BJ (cell line): ENCODE data around the gene HSD11B2. TPM values are rescaled to one million over a fixed set of nuclear protein-coding genes. Genes with fewer than 3 reads are reported as not detected.

Experiments used
- CTCF ChIA-PET: fragments of 350-600 bp; formaldehyde crosslinking; extraction: SDS; loops from one replicate; lab custom pipeline; 2021; ENCODE audit warnings: antibody characterized with exemption, inconsistent platforms; lab: Yijun Ruan, JAX
- POLR2A ChIA-PET: fragments of 300-600 bp; sonication (Branson Sonifier 250); formaldehyde crosslinking; extraction: SDS; loops from one replicate; lab custom pipeline; 2021; ENCODE audit warnings: antibody characterized with exemption; lab: Charles Lee
- DNase-seq: peaks from one replicate; pipeline ENCODE4 v3.0.0-alpha.2; 2011; ENCODE audit warnings: low read depth
- H3K27me3 ChIP-seq: 2 replicates; pipeline ENCODE4 v1.6.0; 2011; ENCODE audit warnings: low read length; ENCODE audit not compliant: control insufficient read depth, insufficient read depth
- H3K36me3 ChIP-seq: 2 replicates; pipeline ENCODE4 v1.5.1; 2011; ENCODE audit warnings: low read length; ENCODE audit not compliant: control insufficient read depth, insufficient read depth
- H3K4me3 ChIP-seq: 2 replicates; pipeline ENCODE4 v1.5.1; 2011; ENCODE audit warnings: low read depth, mild to moderate bottlenecking, control low read depth, low read length
- CTCF ChIP-seq: IDR thresholded peaks from 2 replicates; pipeline ENCODE4 v1.5.1; 2011; ENCODE audit warnings: low read depth, mild to moderate bottlenecking, control low read depth, inconsistent platforms, low read length, moderate library complexity; ENCODE audit not compliant: insufficient read depth
- polyA plus RNA-seq: library from polyadenylated mRNA; depleted of rRNA; stranded (reverse); fragments of >200 nt; gene quantifications from 2 replicates; pipeline ENCODE4 v1.2.3, GENCODE V29; 2011

The HSD11B2 gene
- polyA plus RNA-seq, 1 experiment = 0.07 TPM

DNA sequence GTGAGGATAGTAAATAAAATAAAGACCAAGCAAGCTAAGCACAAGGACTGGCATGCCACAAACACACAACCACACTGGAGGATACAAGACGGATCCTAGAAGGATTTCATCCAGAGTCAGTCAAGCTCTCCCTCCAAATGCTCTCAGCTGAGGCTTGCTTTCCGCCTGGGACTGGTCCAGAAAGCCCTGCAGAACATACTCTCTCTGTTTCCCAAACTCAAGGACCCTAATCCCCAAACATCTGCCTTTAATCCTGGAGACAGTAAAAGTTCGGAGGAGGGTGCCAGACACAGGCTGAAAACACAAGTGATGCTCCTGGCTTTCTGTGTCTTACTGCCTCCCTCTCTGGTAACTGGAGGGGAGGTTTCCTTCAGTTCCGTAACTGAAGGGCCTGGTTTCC, 5.3 kb upstream of the HSD11B2 start:
- H3K4me3 ChIP-seq = no peak overlapping the region
- H3K27me3 ChIP-seq = peaks cover 32% of the 10 kb centered on the region
- POLR2A ChIA-PET = no interaction called here
- CTCF ChIA-PET = interaction anchor here (1.7 to 10.5 kb wide), 6 partner anchors 11 to 165 kb away, joined by 3 to 276 read pairs (median 37); partner anchors contain the start of genes ATP6V0D1 and ZDHHC1
- DNase-seq = no peak
- TF ChIP-seq CTCF = no peak
- H3K36me3 ChIP-seq = no peaks in the 10 kb centered on the region

DNA sequence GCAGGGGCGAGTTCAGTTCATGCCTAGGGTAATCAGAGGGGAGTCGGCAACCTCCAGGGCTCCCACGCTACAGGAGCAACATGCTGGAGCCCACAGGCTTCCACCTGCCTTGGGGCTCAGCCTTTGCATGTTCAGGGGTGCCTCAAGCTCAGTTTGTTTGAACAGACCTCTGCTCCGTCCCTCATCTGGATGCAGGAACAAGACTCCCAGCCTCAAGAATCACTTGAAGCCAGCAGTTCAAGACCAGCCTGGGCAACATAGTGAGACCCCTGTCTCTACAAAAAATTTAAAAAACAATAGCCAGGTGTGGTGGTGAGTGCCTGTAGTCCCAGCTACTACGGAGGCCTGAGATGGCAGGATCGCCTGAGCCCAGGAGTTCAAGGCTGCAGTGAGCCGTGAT, 4.9 kb upstream of the HSD11B2 start:
- Histone ChIP-seq H3K4me3 (no peak overlapping the region), H3K27me3 (peaks cover 32% of the 10 kb centered on the region), H3K36me3 (no peaks in the 10 kb centered on the region)
- POLR2A ChIA-PET = no interaction called here
- no peak for DNase-seq
- TF ChIP-seq CTCF = no peak
- CTCF ChIA-PET = interaction anchor here (1.5 to 10.5 kb wide), 8 partner anchors 11 to 165 kb away, joined by 3 to 276 read pairs (median 21); partner anchors contain the start of genes ATP6V0D1 and ZDHHC1

- no peak for TF ChIP-seq CTCF
- DNase-seq = no peak
- ChIA-PET CTCF (interaction anchor here (0.6 to 10.5 kb wide), 16 partner anchors 12 to 166 kb away, joined by 3 to 276 read pairs (median 6); partner anchors contain the start of genes ATP6V0D1 and ZDHHC1), POLR2A (no interaction called here)
- Histone ChIP-seq H3K4me3 (no peak overlapping the region), H3K36me3 (no peaks in the 10 kb centered on the region), H3K27me3 (peaks cover 32% of the 10 kb centered on the region)
Measured at GRCh38 chr16:67426950-67427349, 4.0 kb upstream of the HSD11B2 start.

DNA sequence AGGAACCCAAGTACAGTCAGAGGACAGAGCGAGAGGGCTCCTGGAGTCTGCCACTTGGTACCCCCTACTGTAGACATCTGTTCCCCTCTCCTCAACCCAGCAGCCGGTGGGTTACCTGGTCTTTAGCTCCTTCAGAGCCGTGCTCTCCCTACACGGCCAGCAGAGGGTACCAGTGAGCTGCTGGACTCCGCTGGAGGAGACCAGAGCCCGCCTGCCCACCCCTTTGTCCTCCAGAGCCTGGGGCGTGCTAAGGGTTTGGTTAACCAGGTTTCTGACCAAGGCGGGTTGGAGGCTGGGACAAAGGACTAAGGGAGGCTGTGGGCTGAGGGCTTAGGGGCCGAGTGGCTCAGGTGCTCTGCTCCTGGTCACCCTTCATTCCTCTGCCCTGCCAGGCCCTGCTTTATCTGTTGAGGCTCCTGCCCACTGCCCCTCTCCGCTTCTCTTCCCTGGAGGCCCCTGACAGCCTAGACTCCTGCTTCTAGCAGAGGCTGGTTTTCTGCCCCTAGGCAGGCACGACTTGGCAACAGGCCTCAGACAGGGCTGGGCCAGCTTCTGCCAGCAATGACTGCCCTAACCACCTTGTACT, 2.7 kb upstream of the HSD11B2 start:
- TF ChIP-seq CTCF = peak; percentile 93
- H3K36me3 ChIP-seq = no peaks in the 10 kb centered on the region
- no peak for DNase-seq
- H3K4me3 ChIP-seq = no peak overlapping the region
- ChIA-PET POLR2A (no interaction called here), CTCF (interaction anchor here (0.6 to 10.5 kb wide), 32 partner anchors 8 to 463 kb away, joined by 3 to 276 read pairs (median 4); partner anchors contain the start of genes ATP6V0D1, TPPP3 and ZDHHC1)
- peaks cover 31% of the 10 kb centered on the region for H3K27me3 ChIP-seq

DNA sequence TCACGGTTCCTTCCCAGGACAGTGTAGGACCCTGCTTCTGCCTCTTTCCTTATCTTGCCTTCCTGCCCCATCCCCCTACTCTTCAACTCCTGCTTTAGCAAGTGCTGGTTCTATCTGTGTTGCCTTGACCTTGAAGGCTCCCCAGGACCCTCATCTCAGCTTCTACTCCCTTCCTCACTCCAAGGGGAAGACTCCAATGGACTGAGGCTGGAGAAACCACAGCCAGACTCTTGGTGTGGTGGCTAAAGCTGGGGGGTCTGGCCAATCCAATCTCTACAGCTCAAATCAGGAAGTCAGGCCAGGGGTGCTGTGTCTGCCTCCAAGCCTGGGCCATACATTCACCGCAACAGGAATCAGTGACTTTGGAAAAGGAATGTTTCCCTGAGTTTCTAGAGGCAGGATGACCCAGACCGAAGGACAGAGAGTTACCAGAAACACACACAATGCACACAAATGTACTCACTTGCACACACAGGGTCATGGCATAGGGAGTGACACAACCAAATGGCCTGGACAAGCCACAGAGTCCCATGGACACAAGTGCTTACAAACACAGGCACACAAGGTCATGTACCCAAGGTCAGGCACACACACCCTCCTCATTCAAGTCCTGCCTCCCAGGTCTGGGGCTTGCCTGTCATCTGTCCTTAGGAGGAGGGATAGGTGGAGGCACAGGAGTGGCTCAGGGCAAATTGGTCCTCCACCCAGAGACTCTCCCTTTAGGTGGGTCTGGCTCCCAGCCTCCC, 1.7 kb upstream of the HSD11B2 start:
- Histone ChIP-seq H3K27me3 (peaks cover 27% of the 10 kb centered on the region), H3K36me3 (no peaks in the 10 kb centered on the region), H3K4me3 (no peak overlapping the region)
- DNase-seq = no peak
- CTCF ChIA-PET = interaction anchor here (0.5 to 10.5 kb wide), 12 partner anchors 11 to 179 kb away, joined by 3 to 276 read pairs (median 15); partner anchors contain the start of genes ATP6V0D1, TPPP3 and ZDHHC1
- POLR2A ChIA-PET = no interaction called here
- no peak for TF ChIP-seq CTCF
